Natural killer cell (primary cell): ENCODE measurements around the gene RAP1B. TPM values are rescaled to one million over a fixed set of nuclear protein-coding genes. Genes with fewer than 3 reads are reported as not detected.

Source experiments
- ATAC-seq, 3 donors: fragments of 150-1000 bp in 2 of 3; fragments of 200-7000 bp in 1 of 3; cut with Tn5 transposase; 1 replicate in 1 of 3; 2 replicates in 2 of 3; pipeline ENCODE4 v1.10.0; 2021; ENCODE audit warnings: mild to moderate bottlenecking in 2 of 3, moderate library complexity in 2 of 3
- DNase-seq, 2 donors: peaks; one replicate each; pipeline versions ENCODE4 v3.0.0 to v3.0.0-alpha.2; 2013 to 2021; ENCODE audit warnings: mixed read lengths in 1 of 2
- H3K27ac ChIP-seq: one replicate; pipeline ENCODE4 v1.5.1; 2013; ENCODE audit warnings: mild to moderate bottlenecking, low read length
- H3K27me3 ChIP-seq: one replicate; pipeline ENCODE4 v1.6.1; 2013; ENCODE audit warnings: low read length; ENCODE audit not compliant: control insufficient read depth, insufficient read depth
- H3K36me3 ChIP-seq: one replicate; pipeline ENCODE4 v1.6.1; 2013; ENCODE audit warnings: low read length; ENCODE audit not compliant: control insufficient read depth, insufficient read depth
- H3K4me1 ChIP-seq: one replicate; pipeline ENCODE4 v1.6.1; 2013; ENCODE audit warnings: low read length; ENCODE audit not compliant: control insufficient read depth, insufficient read depth
- H3K4me3 ChIP-seq: one replicate; pipeline ENCODE4 v1.5.1; 2013; ENCODE audit warnings: low read length
- H3K9me3 ChIP-seq: one replicate; pipeline ENCODE4 v1.6.1; 2013; ENCODE audit warnings: low read length; ENCODE audit not compliant: control insufficient read depth, insufficient read depth
- H3K27ac Mint-ChIP-seq, 2 donors: one replicate each; pipeline ENCODE4 v1.8.0; 2022; ENCODE audit warnings: mild to moderate bottlenecking in 2 of 2, mixed read lengths in 2 of 2, moderate library complexity in 1 of 2
- H3K27me3 Mint-ChIP-seq, 2 donors: one replicate each; pipeline ENCODE4 v1.8.0; 2022; ENCODE audit warnings: low read depth in 2 of 2, mixed read lengths in 2 of 2
- H3K36me3 Mint-ChIP-seq: one replicate; pipeline ENCODE4 v1.8.0; 2022; ENCODE audit warnings: mixed read lengths
- H3K4me1 Mint-ChIP-seq, 2 donors: one replicate each; pipeline ENCODE4 v1.8.0; 2022; ENCODE audit warnings: mixed read lengths in 2 of 2
- H3K4me3 Mint-ChIP-seq: one replicate; pipeline ENCODE4 v1.8.0; 2022; ENCODE audit warnings: mild to moderate bottlenecking, moderate library complexity, mixed read lengths
- H3K9me3 Mint-ChIP-seq, 2 donors: one replicate each; pipeline ENCODE4 v1.8.0; 2022; ENCODE audit warnings: mixed read lengths in 2 of 2
- WGBS: methylation state at CpG from one replicate; pipeline ENCODE4 v1.1.7; 2013; ENCODE audit warnings: missing lambda C conversion rate; ENCODE audit not compliant: insufficient coverage; 5-methylcytosine and 5-hydroxymethylcytosine counted together
- intact Hi-C: fragments of 100-400 bp; cut with micrococcal nuclease; formaldehyde crosslinking; loops from one replicate; pipeline ENCODE4 v1.14.2; 2022
- total RNA-seq, 4 donors: library from RNA; stranded (reverse); fragments of 120-200 nt in 1 of 4; gene quantifications; one replicate each; pipeline versions ENCODE4 v1.2.3 to v1.2.4, GENCODE V29; 2013 to 2022
- TF ChIP-seq, protein P1 (sequence below): fragments of 200-600 bp; IDR thresholded peaks from one replicate; pipeline ENCODE4 v1.8.0; 2022; ENCODE audit warnings: antibody characterized with exemption

Gene RAP1B
- total RNA-seq, 3 donors from 2014 or later (not counting 1 experiment from before 2014, with no cell fraction given) = 517 to 664 (median 572) TPM

DNA sequence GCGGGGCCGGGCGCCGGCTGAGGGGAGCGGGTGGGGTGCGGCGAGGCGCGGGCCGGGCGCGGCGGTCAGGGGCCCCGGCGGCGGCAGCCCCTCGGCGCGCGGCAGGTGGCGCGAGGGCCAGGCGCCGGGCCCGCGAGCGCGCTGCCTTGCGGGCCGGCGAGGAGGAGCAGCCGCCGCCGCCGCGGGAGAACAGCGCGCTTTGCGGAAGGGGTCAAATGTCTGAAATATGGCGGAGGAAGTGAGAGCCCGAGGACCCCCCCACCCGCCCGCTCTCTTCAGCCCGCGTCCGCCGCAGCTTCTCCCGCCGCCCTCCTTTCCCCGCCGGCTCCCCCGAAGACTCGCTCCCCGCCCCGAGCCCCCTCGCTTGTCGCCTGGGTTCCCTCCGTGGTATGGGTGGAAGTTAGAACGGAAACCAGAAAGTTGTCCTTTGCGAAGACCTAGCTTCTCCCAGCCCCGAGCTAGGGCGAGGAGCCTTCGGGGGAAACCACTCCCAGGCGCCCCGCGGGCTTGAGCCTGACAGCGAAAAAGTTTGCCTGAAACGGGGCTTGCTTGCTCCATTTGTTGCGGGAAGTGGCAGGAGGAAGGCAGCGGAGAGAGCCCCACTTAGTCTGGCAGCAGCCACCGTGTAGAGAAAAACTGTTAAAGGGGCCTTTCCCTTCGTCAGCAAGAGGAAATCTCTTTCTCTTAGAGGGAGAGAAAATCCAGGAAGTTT is 551 bp downstream of the RAP1B start:
- WGBS = under 1% methylated on average over 71 of the region's 72 CpGs
- peak; percentile 51 to 69 for DNase-seq
- Mint-ChIP-seq H3K4me3 (peak overlapping the region; percentile 98), H3K9me3 (no peaks in the 10 kb centered on the region), H3K4me1 (peaks cover 58 to 62% of the 10 kb centered on the region in 2 donors), H3K27ac (peak overlapping the region; percentile 84 to 95), H3K27me3 (no peaks in the 10 kb centered on the region), H3K36me3 (peaks cover 17% of the 10 kb centered on the region)
- peaks cover 14% of the 10 kb centered on the region for H3K36me3 ChIP-seq
- ATAC-seq = peak; percentile 20 to 51 (median 44)
- peaks cover 25% of the 10 kb centered on the region for H3K4me1 ChIP-seq
- H3K4me3 ChIP-seq = peak overlapping the region; percentile 100
- H3K27ac ChIP-seq = peak overlapping the region; percentile 99
- H3K27me3 ChIP-seq = no peaks in the 10 kb centered on the region
- TF ChIP-seq, protein P1, sequence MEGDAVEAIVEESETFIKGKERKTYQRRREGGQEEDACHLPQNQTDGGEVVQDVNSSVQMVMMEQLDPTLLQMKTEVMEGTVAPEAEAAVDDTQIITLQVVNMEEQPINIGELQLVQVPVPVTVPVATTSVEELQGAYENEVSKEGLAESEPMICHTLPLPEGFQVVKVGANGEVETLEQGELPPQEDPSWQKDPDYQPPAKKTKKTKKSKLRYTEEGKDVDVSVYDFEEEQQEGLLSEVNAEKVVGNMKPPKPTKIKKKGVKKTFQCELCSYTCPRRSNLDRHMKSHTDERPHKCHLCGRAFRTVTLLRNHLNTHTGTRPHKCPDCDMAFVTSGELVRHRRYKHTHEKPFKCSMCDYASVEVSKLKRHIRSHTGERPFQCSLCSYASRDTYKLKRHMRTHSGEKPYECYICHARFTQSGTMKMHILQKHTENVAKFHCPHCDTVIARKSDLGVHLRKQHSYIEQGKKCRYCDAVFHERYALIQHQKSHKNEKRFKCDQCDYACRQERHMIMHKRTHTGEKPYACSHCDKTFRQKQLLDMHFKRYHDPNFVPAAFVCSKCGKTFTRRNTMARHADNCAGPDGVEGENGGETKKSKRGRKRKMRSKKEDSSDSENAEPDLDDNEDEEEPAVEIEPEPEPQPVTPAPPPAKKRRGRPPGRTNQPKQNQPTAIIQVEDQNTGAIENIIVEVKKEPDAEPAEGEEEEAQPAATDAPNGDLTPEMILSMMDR = no peak
- no peaks in the 10 kb centered on the region for H3K9me3 ChIP-seq
- intact Hi-C loops = loop anchor here (5.0 kb wide), 4 partner anchors 36 to 159 kb away; partner anchors contain the start of gene NUP107

DNA sequence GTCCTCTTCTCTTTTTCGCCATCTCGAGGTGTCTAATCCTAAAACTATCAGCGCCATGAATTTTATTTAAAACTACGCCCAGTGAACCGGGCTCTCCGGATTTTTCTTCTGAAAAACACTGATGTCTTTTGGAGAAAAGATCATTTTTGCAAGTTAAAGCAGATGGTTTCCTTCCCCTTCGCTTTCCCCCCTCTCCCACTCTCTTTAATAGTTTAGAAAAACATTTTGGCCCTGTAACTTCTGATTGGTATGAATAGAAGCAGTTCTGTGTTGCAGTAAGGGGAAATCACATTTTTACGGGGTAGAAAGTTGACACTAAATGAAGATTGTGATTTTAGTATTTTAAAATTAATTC is 1.1 kb downstream of the RAP1B start:
- 0% methylated on average over 7 of the region's 8 CpGs for WGBS
- H3K4me1 Mint-ChIP-seq = peaks cover 58 to 62% of the 10 kb centered on the region in 2 donors
- Histone ChIP-seq H3K4me1 (peaks cover 30% of the 10 kb centered on the region), H3K27me3 (no peaks in the 10 kb centered on the region), H3K36me3 (peaks cover 14% of the 10 kb centered on the region), H3K9me3 (no peaks in the 10 kb centered on the region), H3K27ac (peak overlapping the region; percentile 99), H3K4me3 (peak overlapping the region; percentile 100)
- no peaks in the 10 kb centered on the region for H3K9me3 Mint-ChIP-seq
- no peak for DNase-seq
- TF ChIP-seq, protein P1 = no peak
- peak overlapping the region; percentile 84 to 95 for H3K27ac Mint-ChIP-seq
- no peaks in the 10 kb centered on the region for H3K27me3 Mint-ChIP-seq
- intact Hi-C loops = loop anchor here (2.0 to 5.0 kb wide), 5 partner anchors 36 to 247 kb away; partner anchors contain the start of gene NUP107
- peaks cover 17% of the 10 kb centered on the region for H3K36me3 Mint-ChIP-seq
- no peak for ATAC-seq
- H3K4me3 Mint-ChIP-seq = peak overlapping the region; percentile 98

DNA sequence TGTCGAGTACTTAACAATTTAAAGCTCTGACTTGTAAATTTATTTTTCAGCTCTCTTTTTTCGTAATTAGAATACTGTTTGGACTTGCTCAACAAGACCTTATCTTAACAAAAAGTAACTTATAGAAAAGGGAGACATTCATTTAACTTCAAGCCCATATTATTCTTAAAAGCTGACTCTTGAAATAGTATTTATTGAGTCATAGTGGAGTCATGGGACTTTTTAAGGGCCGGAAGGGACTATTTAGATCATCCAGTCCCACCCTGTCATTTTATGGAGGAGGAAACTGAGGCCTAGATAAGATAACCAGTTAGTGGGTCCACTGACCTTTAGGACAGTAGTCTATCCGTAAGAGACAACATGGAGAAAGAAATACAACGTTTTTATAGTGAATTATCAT is 1.5 kb downstream of the RAP1B start:
- TF ChIP-seq, protein P1 = no peak
- Histone ChIP-seq H3K4me1 (peaks cover 30% of the 10 kb centered on the region), H3K4me3 (peak overlapping the region; percentile 100), H3K27ac (peak overlapping the region; percentile 99), H3K9me3 (no peaks in the 10 kb centered on the region), H3K36me3 (peaks cover 14% of the 10 kb centered on the region), H3K27me3 (no peaks in the 10 kb centered on the region)
- no peaks in the 10 kb centered on the region for H3K9me3 Mint-ChIP-seq
- peak in 1 of 2 donors; percentile 34 for DNase-seq
- intact Hi-C loops = loop anchor here (2.0 to 5.0 kb wide), 5 partner anchors 35 to 247 kb away; partner anchors contain the start of gene NUP107
- H3K27ac Mint-ChIP-seq = peak overlapping the region; percentile 84 to 95
- H3K36me3 Mint-ChIP-seq = peaks cover 17% of the 10 kb centered on the region
- H3K27me3 Mint-ChIP-seq = no peaks in the 10 kb centered on the region
- peaks cover 61 to 65% of the 10 kb centered on the region in 2 donors for H3K4me1 Mint-ChIP-seq
- no peak for ATAC-seq
- no CpG with 5 or more reads among the region's 5 CpGs for WGBS
- H3K4me3 Mint-ChIP-seq = peak overlapping the region; percentile 98
